K562 (cell line): ENCODE data around the gene APOM. TPM values are rescaled to one million over a fixed set of nuclear protein-coding genes. Genes with fewer than 3 reads are reported as not detected.

Source experiments
- BRD4 ChIP-seq: fragments of 200-600 bp; sonication (generic); IDR thresholded peaks from 2 replicates; pipeline ENCODE4 v1.6.1; 2017; ENCODE audit warnings: inconsistent platforms
- CEBPB ChIP-seq: fragments of 450-650 bp; IDR thresholded peaks from 2 replicates; pipeline ENCODE4 v1.6.1; 2016; ENCODE audit warnings: missing genetic modification characterization, missing compliant biosample characterization
- CEBPZ ChIP-seq: fragments of 150-350 bp; IDR thresholded peaks from 2 replicates; pipeline ENCODE4 v1.6.1; 2014; ENCODE audit warnings: low read depth, mild to moderate bottlenecking, low read length, borderline replicate concordance
- ESRRA ChIP-seq: fragments of 450-650 bp; IDR thresholded peaks from 2 replicates; pipeline ENCODE4 v1.6.1; 2014; ENCODE audit warnings: low read depth, mild to moderate bottlenecking, moderate library complexity, borderline replicate concordance
- HCFC1 ChIP-seq: IDR thresholded peaks from 2 replicates; pipeline ENCODE4 v1.6.1; 2012; ENCODE audit warnings: low read depth, low read length, improper control_type of control experiment
- MGA ChIP-seq: fragments of 450-650 bp; IDR thresholded peaks from 2 replicates; pipeline ENCODE4 v1.6.1; 2016; ENCODE audit warnings: mild to moderate bottlenecking, moderate library complexity
- RFX7 ChIP-seq: fragments of 250-450 bp; sonication (Bioruptor Pico); IDR thresholded peaks from 2 replicates; pipeline ENCODE4 v1.5.1; 2021; ENCODE audit warnings: mild to moderate bottlenecking
- U2AF2 ChIP-seq: fragments of 200-400 bp; formaldehyde crosslinking; optimal IDR thresholded peaks from 2 replicates; pipeline ENCODE3; 2017; ENCODE audit warnings: low read depth, mild to moderate bottlenecking, low read length
- ZNF133 ChIP-seq: fragments of 250-450 bp; sonication (Bioruptor Pico); IDR thresholded peaks from 2 replicates; pipeline ENCODE4 v1.4.0; 2020; ENCODE audit warnings: mild to moderate bottlenecking
- ZNF280A ChIP-seq: fragments of 450-650 bp; IDR thresholded peaks from 2 replicates; pipeline ENCODE4 v1.6.1; 2018; ENCODE audit warnings: mild to moderate bottlenecking, low read depth; ENCODE audit not compliant: partially characterized antibody
- polyA plus RNA-seq, 8 experiments: library from polyadenylated mRNA; depleted of rRNA in 4 of 8; stranded (reverse) in 5 of 8; unstranded in 3 of 8; fragments of >200 nt; fragmentation: Nextera tagmentation in 2 of 8; fragmentation: Illumina TruSeq in 1 of 8; extraction: Ambion mirVana in 2 of 8; extraction: Trizol in 1 of 8; gene quantifications; 2 replicates each; pipeline versions ENCODE4 v1.2.1 to v1.2.3, GENCODE V29; 2011 to 2014; ENCODE audit warnings: inconsistent platforms in 1 of 8, missing spikeins in 1 of 8
- total RNA-seq, 7 experiments: library from RNA; depleted of rRNA in 6 of 7; stranded (reverse); fragments of >200 nt in 6 of 7; fragmentation: Illumina TruSeq in 2 of 7; extraction: Trizol in 2 of 7; gene quantifications; 2 replicates each; pipeline versions ENCODE4 v1.2.1 to v1.2.3, GENCODE V29; 2011 to 2021; ENCODE audit warnings: low replicate concordance in 1 of 7

Gene APOM
- total and polyA plus RNA-seq, 9 of the 15 experiments (the other 6 are each of a cell fraction or from before 2014, with no cell fraction given), result 5.7 to 24.3 (median 10.4) TPM

- TF ChIP-seq MGA (no peak), ZNF133 (peak; percentile 70; the same call in 1 of the 2 replicates), ESRRA (peak; percentile 87), BRD4 (no peak; the same call in 1 of the 2 replicates), CEBPZ (no peak), ZNF280A (no peak), CEBPB (tag) (no peak), RFX7 (CRISPR knock-in tag) (0 out of 2 replicates have a peak, but pooled peaks have one; percentile 29), U2AF2 (no peak), HCFC1 (peak; percentile 97)
These were observed 10.0 kb downstream of the APOM start, which contains the start of gene CSNK2B (continued) for GRCh38 chr6:31665501-31666336.
